ENCODE measurements around the gene OR51B5.

DNA sequence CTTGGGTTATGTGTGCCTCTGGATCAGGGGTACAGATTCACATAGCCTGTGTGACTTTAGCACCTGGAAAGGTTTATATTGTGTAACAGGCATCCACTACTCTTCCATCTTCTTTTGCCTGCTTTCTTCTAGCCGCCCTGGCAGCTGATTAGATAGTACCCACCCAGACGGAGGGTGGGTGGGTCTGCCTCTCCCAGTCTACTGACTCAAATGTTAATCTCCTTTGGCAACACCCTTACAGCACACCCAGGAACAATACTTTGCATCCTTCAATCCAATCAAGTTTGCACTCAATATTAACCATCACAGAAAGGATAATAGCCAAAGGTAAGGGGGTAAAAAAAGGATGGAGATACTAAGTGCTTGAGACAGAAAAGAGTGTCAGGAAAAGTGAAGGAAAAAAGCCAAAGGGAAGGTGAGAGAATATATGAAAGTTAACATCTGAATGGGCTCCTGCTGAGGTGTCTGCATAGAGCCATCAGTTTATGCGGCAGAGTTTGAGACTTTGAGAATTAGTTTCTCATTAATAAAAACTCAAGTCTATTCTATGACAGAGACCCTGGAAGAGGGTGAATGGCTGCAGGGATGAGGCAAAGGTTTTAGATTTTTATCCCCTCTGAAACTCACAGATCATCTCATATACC is 5.3 kb upstream of the OR51B5 start:
- TF ChIP-seq, protein P1, sequence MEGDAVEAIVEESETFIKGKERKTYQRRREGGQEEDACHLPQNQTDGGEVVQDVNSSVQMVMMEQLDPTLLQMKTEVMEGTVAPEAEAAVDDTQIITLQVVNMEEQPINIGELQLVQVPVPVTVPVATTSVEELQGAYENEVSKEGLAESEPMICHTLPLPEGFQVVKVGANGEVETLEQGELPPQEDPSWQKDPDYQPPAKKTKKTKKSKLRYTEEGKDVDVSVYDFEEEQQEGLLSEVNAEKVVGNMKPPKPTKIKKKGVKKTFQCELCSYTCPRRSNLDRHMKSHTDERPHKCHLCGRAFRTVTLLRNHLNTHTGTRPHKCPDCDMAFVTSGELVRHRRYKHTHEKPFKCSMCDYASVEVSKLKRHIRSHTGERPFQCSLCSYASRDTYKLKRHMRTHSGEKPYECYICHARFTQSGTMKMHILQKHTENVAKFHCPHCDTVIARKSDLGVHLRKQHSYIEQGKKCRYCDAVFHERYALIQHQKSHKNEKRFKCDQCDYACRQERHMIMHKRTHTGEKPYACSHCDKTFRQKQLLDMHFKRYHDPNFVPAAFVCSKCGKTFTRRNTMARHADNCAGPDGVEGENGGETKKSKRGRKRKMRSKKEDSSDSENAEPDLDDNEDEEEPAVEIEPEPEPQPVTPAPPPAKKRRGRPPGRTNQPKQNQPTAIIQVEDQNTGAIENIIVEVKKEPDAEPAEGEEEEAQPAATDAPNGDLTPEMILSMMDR (IDR thresholded peaks at IDR 0.05), result no peak
- TF ChIP-seq POLR2A (IDR thresholded peaks at IDR 0.05), result no peak
